Measurements from ENCODE around the gene ANKRD17.

DNA sequence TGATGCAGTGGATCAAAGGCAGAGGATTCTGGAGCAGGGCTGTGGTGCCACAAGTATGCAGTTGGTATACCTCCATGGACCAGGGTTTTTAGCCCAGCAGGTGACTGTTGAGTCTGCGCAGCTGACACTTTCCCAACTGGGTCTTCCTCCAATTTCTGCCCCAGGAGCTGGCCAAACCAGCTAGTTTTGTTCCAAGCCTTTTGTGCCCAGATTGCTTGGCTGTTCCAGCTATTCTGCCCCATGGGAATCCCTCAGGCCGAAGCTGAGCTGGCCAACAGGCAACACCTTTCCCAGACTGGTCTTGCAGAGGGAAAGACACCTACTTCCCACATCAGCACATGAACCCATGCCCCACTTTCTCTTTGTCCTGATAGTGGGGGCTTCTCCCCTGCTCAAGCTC, 22.8 kb upstream of the ANKRD17 start:
- TF ChIP-seq, protein P1, sequence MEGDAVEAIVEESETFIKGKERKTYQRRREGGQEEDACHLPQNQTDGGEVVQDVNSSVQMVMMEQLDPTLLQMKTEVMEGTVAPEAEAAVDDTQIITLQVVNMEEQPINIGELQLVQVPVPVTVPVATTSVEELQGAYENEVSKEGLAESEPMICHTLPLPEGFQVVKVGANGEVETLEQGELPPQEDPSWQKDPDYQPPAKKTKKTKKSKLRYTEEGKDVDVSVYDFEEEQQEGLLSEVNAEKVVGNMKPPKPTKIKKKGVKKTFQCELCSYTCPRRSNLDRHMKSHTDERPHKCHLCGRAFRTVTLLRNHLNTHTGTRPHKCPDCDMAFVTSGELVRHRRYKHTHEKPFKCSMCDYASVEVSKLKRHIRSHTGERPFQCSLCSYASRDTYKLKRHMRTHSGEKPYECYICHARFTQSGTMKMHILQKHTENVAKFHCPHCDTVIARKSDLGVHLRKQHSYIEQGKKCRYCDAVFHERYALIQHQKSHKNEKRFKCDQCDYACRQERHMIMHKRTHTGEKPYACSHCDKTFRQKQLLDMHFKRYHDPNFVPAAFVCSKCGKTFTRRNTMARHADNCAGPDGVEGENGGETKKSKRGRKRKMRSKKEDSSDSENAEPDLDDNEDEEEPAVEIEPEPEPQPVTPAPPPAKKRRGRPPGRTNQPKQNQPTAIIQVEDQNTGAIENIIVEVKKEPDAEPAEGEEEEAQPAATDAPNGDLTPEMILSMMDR (IDR thresholded peaks at IDR 0.05; ENCODE audit: low read length), result no peak
- TF ChIP-seq EZH2phosphoT487 (IDR thresholded peaks at IDR 0.05; ENCODE audit: low read length), result no peak
- no peak for TF ChIP-seq EZH2 (optimal IDR thresholded peaks at IDR 0.05; ENCODE audit: low read depth, low read length)

All from MM.1S (cell line).